H9 (cell line): Measurements from ENCODE around the gene RTP4. TPM values are rescaled to one million over a fixed set of nuclear protein-coding genes. Genes with fewer than 3 reads are reported as not detected.

Source experiments
- DNase-seq: peaks from one replicate; pipeline ENCODE4 v3.0.0-alpha.2; 2017
- H2AFZ ChIP-seq: one replicate; pipeline ENCODE4 v1.6.1; 2013; ENCODE audit warnings: mild to moderate bottlenecking, low read length, control low read depth, moderate library complexity
- H2AK5ac ChIP-seq: 2 replicates; pipeline ENCODE4 v1.6.1; 2013; ENCODE audit warnings: low read length, control low read depth, mixed read lengths; ENCODE audit not compliant: insufficient read length
- H2BK120ac ChIP-seq: one replicate; pipeline ENCODE4 v1.6.1; 2013; ENCODE audit warnings: low read depth, mild to moderate bottlenecking, low read length, control low read depth, inconsistent platforms; ENCODE audit not compliant: poor library complexity, severe bottlenecking
- H2BK12ac ChIP-seq: 2 replicates; pipeline ENCODE4 v1.6.1; 2013; ENCODE audit warnings: low read length, control low read depth, mixed read lengths, low read depth; ENCODE audit not compliant: insufficient read length
- H2BK15ac ChIP-seq: 2 replicates; pipeline ENCODE4 v1.6.1; 2013; ENCODE audit warnings: low read depth, low read length, control low read depth
- H2BK20ac ChIP-seq: one replicate; pipeline ENCODE4 v1.6.1; 2013; ENCODE audit warnings: low read depth, mild to moderate bottlenecking, low read length, control low read depth, inconsistent platforms; ENCODE audit not compliant: poor library complexity, severe bottlenecking
- H2BK5ac ChIP-seq: 2 replicates; pipeline ENCODE4 v1.6.1; 2013; ENCODE audit warnings: low read length, control low read depth, mixed read lengths; ENCODE audit not compliant: insufficient read length
- H3K14ac ChIP-seq: 2 replicates; pipeline ENCODE4 v1.6.1; 2013; ENCODE audit warnings: low read length, control low read depth; ENCODE audit not compliant: insufficient read depth
- H3K18ac ChIP-seq: 2 replicates; pipeline ENCODE4 v1.6.1; 2013; ENCODE audit warnings: low read depth, mild to moderate bottlenecking, mixed read lengths, low read length, control low read depth; ENCODE audit not compliant: insufficient read length
- H3K23ac ChIP-seq: 2 replicates; pipeline ENCODE4 v1.6.1; 2013; ENCODE audit warnings: low read length, control low read depth, mixed read lengths, low read depth; ENCODE audit not compliant: insufficient read length
- H3K23me2 ChIP-seq: 2 replicates; pipeline ENCODE4 v1.6.1; 2013; ENCODE audit warnings: low read depth, mild to moderate bottlenecking, mixed read lengths, low read length, control low read depth; ENCODE audit not compliant: insufficient read length, poor library complexity, severe bottlenecking
- H3K27ac ChIP-seq: 2 replicates; pipeline ENCODE4 v1.5.1; 2013; ENCODE audit warnings: low read length, control low read depth, mixed read lengths, low read depth; ENCODE audit not compliant: insufficient read length
- H3K27me3 ChIP-seq: 2 replicates; pipeline ENCODE4 v1.6.1; 2013; ENCODE audit warnings: low read length, control low read depth, inconsistent platforms; ENCODE audit not compliant: insufficient read depth
- H3K4ac ChIP-seq: 2 replicates; pipeline ENCODE4 v1.6.1; 2013; ENCODE audit warnings: low read depth, mild to moderate bottlenecking, control low read depth, inconsistent platforms, low read length, moderate library complexity
- H3K4me1 ChIP-seq: 2 replicates; pipeline ENCODE4 v1.6.1; 2013; ENCODE audit warnings: low read length, control low read depth, inconsistent platforms; ENCODE audit not compliant: insufficient read depth
- H3K4me2 ChIP-seq: 2 replicates; pipeline ENCODE4 v1.6.1; 2013; ENCODE audit warnings: low read length, control low read depth, mixed read lengths; ENCODE audit not compliant: insufficient read length, insufficient read depth
- H3K56ac ChIP-seq: 2 replicates; pipeline ENCODE4 v1.6.1; 2013; ENCODE audit warnings: low read depth, mild to moderate bottlenecking, mixed read lengths, low read length, control low read depth; ENCODE audit not compliant: insufficient read length
- H3K79me1 ChIP-seq: 2 replicates; pipeline ENCODE4 v1.6.1; 2013; ENCODE audit warnings: low read depth, mild to moderate bottlenecking, moderate library complexity, low read length, control low read depth, inconsistent platforms; ENCODE audit not compliant: insufficient read depth, poor library complexity, severe bottlenecking
- H3K79me2 ChIP-seq: 2 replicates; pipeline ENCODE4 v1.6.1; 2013; ENCODE audit warnings: low read length, control low read depth, inconsistent platforms; ENCODE audit not compliant: insufficient read depth
- H3K9ac ChIP-seq: 2 replicates; pipeline ENCODE4 v1.6.1; 2013; ENCODE audit warnings: low read length, control low read depth, mixed read lengths; ENCODE audit not compliant: insufficient read length; ENCODE audit errors: extremely low read depth
- H3K9me3 ChIP-seq: one replicate; pipeline ENCODE4 v1.6.1; 2013; ENCODE audit warnings: low read depth, low read length, inconsistent platforms; ENCODE audit not compliant: control insufficient read depth
- H3T11ph ChIP-seq: one replicate; pipeline ENCODE4 v1.6.1; 2013; ENCODE audit warnings: mild to moderate bottlenecking, low read length, control low read depth, inconsistent platforms
- H4K20me1 ChIP-seq: one replicate; pipeline ENCODE4 v1.6.1; 2013; ENCODE audit not compliant: control insufficient read depth, insufficient read length, insufficient read depth
- H4K5ac ChIP-seq: 2 replicates; pipeline ENCODE4 v1.6.1; 2013; ENCODE audit warnings: low read depth, mild to moderate bottlenecking, mixed read lengths, low read length, control low read depth; ENCODE audit not compliant: insufficient read length
- H4K8ac ChIP-seq: replicated peaks from 2 replicates; pipeline ENCODE4 v1.6.1; 2013; ENCODE audit warnings: low read length, control low read depth, mixed read lengths, low read depth; ENCODE audit not compliant: insufficient read length
- H4K91ac ChIP-seq: 2 replicates; pipeline ENCODE4 v1.6.1; 2013; ENCODE audit warnings: low read depth, mild to moderate bottlenecking, moderate library complexity, mixed read lengths, low read length, control low read depth; ENCODE audit not compliant: insufficient read length
- H3K27ac Mint-ChIP-seq, 3 experiments: 2 replicates in 2 of 3; 3 replicates in 1 of 3; pipeline ENCODE4 v1.8.0; 2020 to 2021; ENCODE audit warnings: mixed read lengths in 3 of 3, mild to moderate bottlenecking in 1 of 3, moderate library complexity in 1 of 3
- H3K27me3 Mint-ChIP-seq: 2 replicates; pipeline ENCODE4 v1.8.0; 2021; ENCODE audit warnings: low read depth, mild to moderate bottlenecking, moderate library complexity, mixed read lengths
- H3K36me3 Mint-ChIP-seq, 3 experiments: 2 replicates in 2 of 3; 3 replicates in 1 of 3; pipeline ENCODE4 v1.8.0; 2020 to 2021; ENCODE audit warnings: low read depth in 3 of 3, mixed read lengths in 3 of 3; ENCODE audit not compliant: insufficient read depth in 1 of 3
- H3K4me1 Mint-ChIP-seq, 2 experiments: 2 replicates each; pipeline ENCODE4 v1.8.0; 2020; ENCODE audit warnings: mixed read lengths in 2 of 2
- H3K4me3 Mint-ChIP-seq, 2 experiments: 2 replicates in 1 of 2; 3 replicates in 1 of 2; pipeline ENCODE4 v1.8.0; 2020 to 2021; ENCODE audit warnings: mild to moderate bottlenecking in 2 of 2, mixed read lengths in 2 of 2, moderate library complexity in 1 of 2
- H3K9me3 Mint-ChIP-seq, 2 experiments: 2 replicates in 1 of 2; 3 replicates in 1 of 2; pipeline ENCODE4 v1.8.0; 2020; ENCODE audit warnings: mild to moderate bottlenecking in 2 of 2, mixed read lengths in 2 of 2, moderate library complexity in 1 of 2
- WGBS: extraction: QIAGEN DNeasy Blood & Tissue Kit; methylation state at CpG from one replicate; pipeline ENCODE4 v1.1.7; 2013; ENCODE audit warnings: missing lambda C conversion rate, low lambda C conversion rate, mixed read lengths; ENCODE audit not compliant: insufficient read length; ENCODE audit errors: extremely low coverage; 5-methylcytosine and 5-hydroxymethylcytosine counted together
- total RNA-seq: library from RNA; stranded (reverse); gene quantifications from 2 replicates; pipeline ENCODE4 v1.2.1, GENCODE V29; 2021
- TF ChIP-seq, protein P1 (sequence below): fragments of 200-600 bp; sonication (generic); conservative IDR thresholded peaks from 3 replicates; pipeline ENCODE4 v1.8.0; 2021; ENCODE audit warnings: antibody characterized with exemption, mild to moderate bottlenecking

RTP4 gene
- total RNA-seq, 1 experiment from 2014 or later, result not detected

DNA sequence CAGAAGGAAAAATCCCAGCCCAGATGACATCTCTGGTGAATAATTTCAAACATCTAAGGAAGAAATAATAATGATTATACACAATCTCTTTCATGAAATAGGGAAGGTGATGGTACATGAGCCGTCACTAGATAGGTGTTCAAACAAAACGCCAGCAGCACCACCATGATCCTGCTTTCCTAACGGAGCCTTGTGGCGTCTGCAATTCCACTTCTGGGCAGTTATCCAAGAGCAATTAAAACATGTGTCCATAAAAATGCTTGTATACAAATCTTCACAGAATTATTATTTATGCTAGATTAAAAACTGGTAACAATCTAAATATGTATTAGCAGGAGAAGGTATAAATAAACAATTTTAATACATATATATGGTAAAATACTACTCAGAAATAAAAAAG lies 33.7 kb downstream of the RTP4 start:
- Histone ChIP-seq H3T11ph (no peak overlapping the region), H2BK12ac (no peak overlapping the region), H3K79me1 (no peaks in the 10 kb centered on the region), H3K14ac (no peak overlapping the region), H2AK5ac (no peak overlapping the region), H2BK15ac (no peak overlapping the region), H2AFZ (no peak overlapping the region), H3K18ac (no peak overlapping the region), H3K4me2 (no peak overlapping the region), H3K56ac (no peak overlapping the region), H2BK5ac (no peak overlapping the region), H2BK20ac (no peak overlapping the region), H3K23me2 (no peaks in the 10 kb centered on the region), H3K27ac (no peak overlapping the region), H4K8ac (no peak overlapping the region), H3K4ac (no peak overlapping the region), H2BK120ac (no peak overlapping the region), H3K23ac (no peak overlapping the region), H3K79me2 (no peaks in the 10 kb centered on the region), H3K9me3 (no peaks in the 10 kb centered on the region), H4K5ac (no peak overlapping the region), H3K27me3 (no peaks in the 10 kb centered on the region), H3K4me1 (no peaks in the 10 kb centered on the region), H4K20me1 (no peaks in the 10 kb centered on the region), H4K91ac (no peak overlapping the region), H3K9ac (no peak overlapping the region)
- Mint-ChIP-seq H3K27me3 (no peaks in the 10 kb centered on the region; the same call in 1 of the 2 replicates), H3K9me3 (no peaks in the 10 kb centered on the region), H3K27ac (no peak overlapping the region), H3K36me3 (no peaks in the 10 kb centered on the region), H3K4me1 (peaks cover 0 to 4% of the 10 kb centered on the region in 2 experiments; a peak in 1 of 4 replicates), H3K4me3 (no peak overlapping the region)
- WGBS, result no CpG with 5 or more reads among the region's 4 CpGs
- TF ChIP-seq, protein P1, sequence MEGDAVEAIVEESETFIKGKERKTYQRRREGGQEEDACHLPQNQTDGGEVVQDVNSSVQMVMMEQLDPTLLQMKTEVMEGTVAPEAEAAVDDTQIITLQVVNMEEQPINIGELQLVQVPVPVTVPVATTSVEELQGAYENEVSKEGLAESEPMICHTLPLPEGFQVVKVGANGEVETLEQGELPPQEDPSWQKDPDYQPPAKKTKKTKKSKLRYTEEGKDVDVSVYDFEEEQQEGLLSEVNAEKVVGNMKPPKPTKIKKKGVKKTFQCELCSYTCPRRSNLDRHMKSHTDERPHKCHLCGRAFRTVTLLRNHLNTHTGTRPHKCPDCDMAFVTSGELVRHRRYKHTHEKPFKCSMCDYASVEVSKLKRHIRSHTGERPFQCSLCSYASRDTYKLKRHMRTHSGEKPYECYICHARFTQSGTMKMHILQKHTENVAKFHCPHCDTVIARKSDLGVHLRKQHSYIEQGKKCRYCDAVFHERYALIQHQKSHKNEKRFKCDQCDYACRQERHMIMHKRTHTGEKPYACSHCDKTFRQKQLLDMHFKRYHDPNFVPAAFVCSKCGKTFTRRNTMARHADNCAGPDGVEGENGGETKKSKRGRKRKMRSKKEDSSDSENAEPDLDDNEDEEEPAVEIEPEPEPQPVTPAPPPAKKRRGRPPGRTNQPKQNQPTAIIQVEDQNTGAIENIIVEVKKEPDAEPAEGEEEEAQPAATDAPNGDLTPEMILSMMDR, result no peak
- DNase-seq, result no peak
